GM12864 (cell line): ENCODE results near the gene SOCS1.
"Not testable (repeated sequence)": the region's sequence is repeated elsewhere in the genome, so short reads cannot be mapped to it uniquely, and the experiment has no call there.

Experiments used
- DNase-seq: peaks from one replicate; pipeline ENCODE4 v3.0.0-alpha.2; 2011; ENCODE audit warnings: low read depth
- H3K4me3 ChIP-seq: 2 replicates; pipeline ENCODE4 v1.5.1; 2011; ENCODE audit warnings: mild to moderate bottlenecking, low read depth, low read length, control low read depth
- TF ChIP-seq, protein P1 (sequence below): IDR thresholded peaks from 2 replicates; pipeline ENCODE4 v1.5.1; 2011; ENCODE audit warnings: low read depth, mild to moderate bottlenecking, moderate library complexity, low read length, control low read depth, inconsistent platforms; ENCODE audit errors: missing control alignments

SOCS1 gene, protein sequence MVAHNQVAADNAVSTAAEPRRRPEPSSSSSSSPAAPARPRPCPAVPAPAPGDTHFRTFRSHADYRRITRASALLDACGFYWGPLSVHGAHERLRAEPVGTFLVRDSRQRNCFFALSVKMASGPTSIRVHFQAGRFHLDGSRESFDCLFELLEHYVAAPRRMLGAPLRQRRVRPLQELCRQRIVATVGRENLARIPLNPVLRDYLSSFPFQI

DNA sequence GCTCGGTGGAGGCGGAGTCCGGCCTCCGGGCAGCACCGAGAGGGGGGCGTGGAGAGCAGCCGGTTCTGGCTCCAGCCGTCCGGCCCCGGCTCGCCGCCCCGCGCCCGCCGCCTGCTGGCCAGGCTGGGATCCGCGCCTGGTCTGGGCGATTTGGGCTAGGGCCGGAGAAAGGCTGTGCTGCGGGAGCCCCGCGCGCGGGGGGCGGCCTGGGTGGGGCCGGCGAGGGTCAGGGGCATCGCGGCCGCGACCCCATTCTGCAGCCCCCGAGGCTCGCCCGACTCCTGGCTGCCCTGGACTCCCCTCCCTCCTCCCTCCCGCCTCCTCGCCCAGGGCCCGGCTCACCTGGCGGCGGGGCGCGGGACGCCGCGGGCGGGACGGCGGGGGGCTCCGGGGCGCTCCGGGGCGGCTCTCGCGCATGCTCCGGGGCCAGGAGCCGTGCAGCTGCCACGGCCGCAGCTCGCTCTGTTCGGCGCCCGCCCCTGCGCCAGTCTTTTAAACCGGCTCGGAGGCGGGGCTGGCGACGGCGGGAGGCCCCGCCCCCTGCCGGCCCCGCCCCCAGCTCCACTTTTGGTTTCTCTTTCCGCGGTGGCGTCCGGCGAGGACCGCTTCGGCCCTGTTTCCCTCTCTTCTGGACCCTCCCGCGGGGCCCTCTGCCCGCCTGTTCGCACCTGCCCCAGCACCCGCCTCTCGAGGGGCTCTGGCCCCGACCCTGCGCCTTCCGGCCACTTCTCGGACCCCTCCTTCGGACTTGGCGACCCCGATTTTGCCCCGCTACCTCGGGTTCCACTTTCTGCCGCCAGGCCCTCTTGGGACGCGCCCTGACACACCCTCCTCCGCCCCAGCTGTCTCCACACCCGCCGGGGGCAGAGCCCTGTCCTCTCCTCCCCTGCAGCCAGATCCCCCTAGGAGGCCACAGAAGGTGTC is at the start of gene SOCS1:
Gene SOCS1 (minus strand): TSS at position 468 of the 924 bp plus-strand sequence. CDS start 726 bp downstream, outside the sequence.
- peak within 1 kb of the TSS; percentile 81 for H3K4me3 ChIP-seq
- no peak for DNase-seq
- TF ChIP-seq, protein P1, sequence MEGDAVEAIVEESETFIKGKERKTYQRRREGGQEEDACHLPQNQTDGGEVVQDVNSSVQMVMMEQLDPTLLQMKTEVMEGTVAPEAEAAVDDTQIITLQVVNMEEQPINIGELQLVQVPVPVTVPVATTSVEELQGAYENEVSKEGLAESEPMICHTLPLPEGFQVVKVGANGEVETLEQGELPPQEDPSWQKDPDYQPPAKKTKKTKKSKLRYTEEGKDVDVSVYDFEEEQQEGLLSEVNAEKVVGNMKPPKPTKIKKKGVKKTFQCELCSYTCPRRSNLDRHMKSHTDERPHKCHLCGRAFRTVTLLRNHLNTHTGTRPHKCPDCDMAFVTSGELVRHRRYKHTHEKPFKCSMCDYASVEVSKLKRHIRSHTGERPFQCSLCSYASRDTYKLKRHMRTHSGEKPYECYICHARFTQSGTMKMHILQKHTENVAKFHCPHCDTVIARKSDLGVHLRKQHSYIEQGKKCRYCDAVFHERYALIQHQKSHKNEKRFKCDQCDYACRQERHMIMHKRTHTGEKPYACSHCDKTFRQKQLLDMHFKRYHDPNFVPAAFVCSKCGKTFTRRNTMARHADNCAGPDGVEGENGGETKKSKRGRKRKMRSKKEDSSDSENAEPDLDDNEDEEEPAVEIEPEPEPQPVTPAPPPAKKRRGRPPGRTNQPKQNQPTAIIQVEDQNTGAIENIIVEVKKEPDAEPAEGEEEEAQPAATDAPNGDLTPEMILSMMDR, result peak; percentile 78

DNA sequence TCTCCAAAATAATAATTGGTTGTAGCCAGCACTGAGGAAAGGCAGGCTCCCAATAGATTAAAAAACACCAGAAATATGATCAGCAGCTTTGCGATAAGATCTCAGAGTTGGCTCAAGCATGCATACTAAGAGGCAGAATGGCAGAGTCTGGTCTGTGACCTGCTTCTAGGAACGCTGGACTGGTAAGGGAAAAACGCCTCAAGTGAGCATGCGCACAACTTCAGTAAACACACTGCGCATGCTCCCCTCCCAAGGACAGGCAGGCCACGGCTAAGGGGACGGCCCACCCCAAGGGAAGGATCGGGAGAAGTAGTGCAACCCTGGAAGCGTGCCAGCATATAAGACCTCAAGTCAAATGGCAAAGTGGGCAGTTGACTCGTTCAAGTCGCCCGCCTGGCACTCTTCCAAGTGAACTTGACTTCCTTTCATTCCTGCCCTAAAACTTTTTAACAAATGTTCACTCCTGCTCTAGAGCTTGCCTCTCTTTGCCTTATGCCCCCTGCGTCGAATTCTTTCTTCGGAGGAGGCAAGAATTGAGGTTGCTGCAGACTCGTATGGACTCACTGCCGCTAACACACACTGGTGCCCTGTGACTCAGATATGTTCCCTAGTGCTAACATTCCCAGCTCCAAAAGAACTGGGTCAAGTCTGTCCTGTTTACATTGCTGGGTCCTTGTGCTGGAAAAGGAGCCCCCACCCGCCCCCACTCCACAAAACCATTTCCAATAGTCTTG is 47.6 kb upstream of the SOCS1 start:
- DNase-seq, result no peak
- TF ChIP-seq, protein P1, result no peak

DNA sequence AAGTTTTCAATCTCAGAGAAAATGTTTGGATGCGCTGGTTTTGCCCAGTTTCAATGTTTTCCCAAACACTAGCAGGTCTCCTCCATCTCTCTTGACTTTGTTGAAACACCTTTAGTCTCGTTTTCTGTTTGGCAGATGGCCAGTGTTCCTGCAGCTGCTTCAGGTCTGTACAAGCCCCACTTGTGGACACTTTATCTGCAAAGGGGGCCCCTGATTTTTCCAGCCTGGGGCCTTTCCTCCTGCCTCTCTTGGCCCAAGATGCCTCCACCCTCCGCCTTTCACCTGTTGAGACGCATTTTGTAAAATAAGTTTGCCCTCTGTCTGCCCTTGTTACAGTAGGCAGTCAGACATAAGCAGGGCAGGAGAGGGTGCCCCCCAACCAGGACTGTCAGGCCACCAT is 47.0 kb upstream of the SOCS1 start:
- TF ChIP-seq, protein P1, result no peak
- DNase-seq, result no peak
- H3K4me3 ChIP-seq, result no peak overlapping the region

More for the DNA sequence above, 47.6 kb upstream of the SOCS1 start:
- no peak overlapping the region for H3K4me3 ChIP-seq

DNA sequence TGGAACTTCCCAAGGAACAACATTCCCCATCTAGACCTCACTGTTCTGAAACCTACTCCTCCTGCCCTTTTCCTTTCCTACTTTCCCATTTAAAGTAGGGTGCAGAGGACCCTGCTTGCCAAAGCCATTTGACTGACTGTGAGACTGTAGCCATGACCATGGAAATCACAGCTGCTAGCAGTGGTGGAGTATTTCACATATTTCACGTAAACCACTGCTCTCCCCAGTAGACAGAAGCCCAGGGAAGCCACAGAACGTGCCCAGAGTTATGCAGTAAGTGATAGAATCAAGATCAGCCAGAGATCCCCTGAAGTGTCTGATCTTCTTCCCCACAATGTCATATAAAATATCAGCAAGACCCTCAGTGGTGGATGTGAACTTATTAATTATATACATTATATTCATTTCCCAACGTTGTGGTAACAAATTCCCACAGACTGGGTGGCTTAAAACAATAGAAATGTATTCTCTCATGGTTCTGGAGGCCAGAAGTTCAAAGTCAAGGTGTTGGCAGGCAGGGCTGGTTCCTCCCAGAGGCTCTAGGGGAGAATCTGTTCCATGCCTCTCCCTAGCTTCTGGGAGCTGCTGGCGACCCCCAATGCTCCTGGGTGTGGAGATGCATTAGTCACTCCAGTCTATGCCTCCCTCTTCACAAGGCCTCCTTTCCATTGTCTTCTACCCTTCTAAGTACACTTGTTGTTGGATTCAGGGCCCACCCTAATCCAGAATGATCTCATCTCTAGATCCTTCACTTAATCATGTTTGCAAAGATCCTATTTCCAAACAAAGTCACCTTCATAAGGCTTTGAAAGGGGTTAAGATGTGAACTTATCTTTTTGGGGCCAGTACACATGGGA is 45.9 kb upstream of the SOCS1 start:
- no peak for DNase-seq
- TF ChIP-seq, protein P1, result no peak

DNA sequence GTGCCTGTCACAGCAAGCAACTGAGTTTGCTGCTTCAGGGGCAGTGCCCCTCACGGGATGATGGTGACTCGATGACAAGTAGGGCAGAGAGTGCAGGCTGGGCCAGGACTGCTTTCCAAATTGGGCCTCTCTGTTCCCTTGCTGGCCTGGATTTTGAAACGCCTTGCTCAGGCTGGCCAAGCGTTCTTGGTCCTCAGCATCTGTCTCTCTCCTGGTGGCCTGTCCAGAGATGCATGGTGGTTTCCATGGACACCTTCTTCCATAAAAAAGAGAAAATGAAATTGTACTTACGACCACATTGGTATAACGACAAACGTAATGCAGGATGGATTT is 44.5 kb upstream of the SOCS1 start:
- TF ChIP-seq, protein P1, result no peak
- DNase-seq, result no peak

More for the DNA sequence above, 45.9 kb upstream of the SOCS1 start:
- H3K4me3 ChIP-seq, result no peak overlapping the region

DNA sequence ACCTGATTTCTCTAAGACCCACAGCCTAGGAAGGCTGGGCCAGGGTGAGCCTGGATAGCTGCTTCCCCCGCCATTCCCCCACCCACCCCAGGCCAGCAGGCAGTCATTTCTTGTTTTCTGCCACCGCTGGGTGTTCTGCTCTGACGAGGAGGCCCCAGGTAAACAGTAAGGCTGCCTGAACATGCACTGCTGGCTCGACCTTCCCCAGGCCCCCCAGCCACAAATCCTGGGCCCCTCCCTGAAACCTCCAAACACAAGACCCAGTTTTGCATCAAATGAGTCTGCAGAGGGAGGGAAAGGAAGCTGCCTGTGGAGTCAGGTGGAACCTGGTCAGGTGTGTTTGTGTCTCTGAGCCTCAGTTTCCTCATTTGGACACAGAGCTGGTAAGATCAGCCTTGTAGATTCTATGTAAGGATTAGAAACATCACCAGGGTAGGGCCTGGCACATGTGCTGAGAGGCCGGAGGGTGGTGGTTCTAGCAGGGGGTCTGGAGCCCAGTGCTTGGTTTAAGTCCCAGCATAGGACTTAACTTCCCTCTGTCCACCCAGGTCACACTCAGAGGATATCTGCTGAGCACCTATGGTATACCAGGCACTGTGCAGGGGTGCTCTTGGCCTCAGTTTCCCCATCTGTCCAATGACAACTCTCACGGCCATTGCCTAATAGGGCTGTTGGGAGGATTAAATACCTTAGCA is 44.0 kb upstream of the SOCS1 start:
- no peak for DNase-seq
- TF ChIP-seq, protein P1, result no peak
- H3K4me3 ChIP-seq, result no peak overlapping the region

More for the DNA sequence above, 44.5 kb upstream of the SOCS1 start:
- H3K4me3 ChIP-seq, result no peak overlapping the region

DNA sequence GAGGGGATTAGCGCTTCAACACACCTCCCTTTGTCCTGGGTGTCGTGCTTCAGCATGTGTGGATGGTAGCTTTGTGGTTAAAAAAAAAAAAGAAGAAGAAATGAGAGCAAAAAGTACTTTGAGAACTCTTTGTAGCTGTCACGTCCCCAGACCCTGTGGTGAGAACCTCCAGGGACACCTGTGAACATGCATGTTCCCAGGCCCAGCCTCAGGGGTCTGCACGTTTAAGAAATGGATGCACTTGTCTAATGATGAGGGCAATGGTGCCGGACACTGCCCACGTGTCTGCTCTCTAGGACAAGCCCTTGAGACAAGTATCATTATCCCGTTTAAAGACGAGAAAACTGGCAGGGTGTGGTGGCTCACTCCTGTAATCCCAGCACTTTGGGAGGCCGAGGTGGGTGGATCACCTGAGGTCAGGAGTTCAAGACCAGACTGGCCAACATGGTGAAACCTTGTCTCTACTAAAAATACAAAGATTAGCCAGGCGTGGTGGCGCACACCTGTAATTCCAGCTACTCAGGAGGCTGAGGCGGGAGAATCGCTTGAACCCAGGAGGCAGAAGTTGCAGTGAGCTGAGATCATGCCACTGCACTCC is 43.0 kb upstream of the SOCS1 start:
- DNase-seq, result peak; percentile 38
- H3K4me3 ChIP-seq, result not testable (repeated sequence)
